HG03108 (cell line): ENCODE data around the gene CCR5AS.
"Not testable (repeated sequence)": the region's sequence is repeated elsewhere in the genome, so short reads cannot be mapped to it uniquely, and the experiment has no call there.

Experiments used
- ATAC-seq: cut with Tn5 transposase; IDR thresholded peaks from one replicate; pipeline ENCODE4 v1.9.1; 2021; ENCODE audit warnings: moderate library complexity; ENCODE audit not compliant: unreplicated experiment

CCR5AS gene

DNA sequence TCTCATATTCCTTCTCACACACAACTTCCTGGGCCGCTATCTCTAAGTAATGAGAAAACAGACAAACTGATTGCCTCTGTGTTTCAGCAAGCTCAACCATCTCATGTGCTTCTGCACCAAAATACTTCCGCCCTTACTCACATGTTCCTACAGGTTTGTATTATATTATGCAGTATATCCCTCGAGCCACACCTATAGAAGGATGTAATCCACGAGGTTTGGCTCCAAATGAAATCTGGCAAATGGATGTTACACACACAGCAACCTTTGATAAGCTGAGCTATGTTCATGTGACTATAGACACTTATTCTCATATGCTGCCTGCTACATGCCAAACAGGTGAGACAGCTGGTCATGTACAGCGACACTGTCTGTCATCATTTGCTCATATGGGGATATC is 22.8 kb upstream of the CCR5AS start:
- no peak for ATAC-seq

GRCh38 chr3:46429250-46429649 is 22.4 kb upstream of the CCR5AS start:
- no peak for ATAC-seq

GRCh38 chr3:46427916-46428833 is 21.3 kb upstream of the CCR5AS start:
- ATAC-seq: no peak

DNA sequence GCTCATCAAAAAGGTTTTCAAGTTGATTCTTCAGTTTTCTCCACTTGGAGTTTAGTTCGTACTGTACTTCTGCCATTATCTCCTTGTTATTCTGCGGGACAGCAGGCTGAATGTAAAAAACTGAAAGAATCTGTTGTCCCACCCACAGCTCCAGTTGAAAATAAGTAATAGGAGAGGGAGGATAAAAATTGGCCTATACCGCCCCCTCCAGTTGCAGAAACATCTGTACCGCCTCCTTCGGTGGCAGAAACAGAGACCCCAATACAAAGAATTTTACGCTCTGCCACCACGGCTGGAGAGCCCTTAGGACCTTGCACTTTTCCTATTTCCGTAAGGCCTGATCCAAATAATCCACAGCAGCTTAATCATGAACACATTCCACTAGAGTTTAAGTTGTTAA is 20.5 kb upstream of the CCR5AS start:
- not testable (repeated sequence) for ATAC-seq

- not testable (repeated sequence) for ATAC-seq
These were observed 19.6 kb upstream of the CCR5AS start for GRCh38 chr3:46426476-46426875.

- no peak for ATAC-seq
These were observed 16.7 kb upstream of the CCR5AS start for GRCh38 chr3:46423588-46423987.

DNA sequence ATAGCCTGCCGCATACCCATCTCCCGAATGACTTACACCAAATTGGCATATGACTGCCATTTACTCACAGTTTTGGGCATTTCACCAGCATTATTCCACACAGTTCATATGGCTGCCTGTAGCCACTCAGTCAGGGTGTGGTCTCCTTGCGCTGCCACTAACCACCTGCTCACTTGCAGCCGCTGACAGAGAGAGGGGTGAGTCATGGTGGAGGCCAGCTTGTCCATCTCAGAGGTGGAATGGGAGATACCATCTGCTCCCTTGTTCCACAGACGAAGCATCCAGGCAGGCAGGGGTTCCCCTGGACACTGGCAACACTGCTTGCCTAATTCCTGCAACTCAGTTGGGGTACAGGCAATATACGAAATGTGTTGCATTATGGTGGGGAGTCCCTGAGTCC is 15.8 kb upstream of the CCR5AS start:
- ATAC-seq: no peak

DNA sequence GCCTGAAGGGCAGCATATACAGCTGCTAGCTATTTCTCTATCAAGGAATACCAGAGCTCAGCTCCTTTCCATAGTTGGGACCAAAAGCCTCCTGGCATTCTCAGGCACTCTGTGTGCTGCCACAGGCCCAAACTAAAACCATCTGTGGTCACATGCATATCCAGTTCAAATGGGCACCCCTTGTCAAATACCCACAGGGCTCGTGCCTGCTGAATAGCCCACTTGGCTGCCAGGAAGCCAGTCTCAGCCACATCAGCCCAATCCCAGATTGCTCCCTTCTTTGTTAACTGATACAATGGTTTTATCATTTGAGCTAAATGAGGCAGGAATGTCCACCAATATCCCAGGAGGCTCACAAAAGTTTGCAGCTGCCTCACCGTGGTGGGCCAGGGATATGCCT is 14.1 kb upstream of the CCR5AS start:
- no peak for ATAC-seq

DNA sequence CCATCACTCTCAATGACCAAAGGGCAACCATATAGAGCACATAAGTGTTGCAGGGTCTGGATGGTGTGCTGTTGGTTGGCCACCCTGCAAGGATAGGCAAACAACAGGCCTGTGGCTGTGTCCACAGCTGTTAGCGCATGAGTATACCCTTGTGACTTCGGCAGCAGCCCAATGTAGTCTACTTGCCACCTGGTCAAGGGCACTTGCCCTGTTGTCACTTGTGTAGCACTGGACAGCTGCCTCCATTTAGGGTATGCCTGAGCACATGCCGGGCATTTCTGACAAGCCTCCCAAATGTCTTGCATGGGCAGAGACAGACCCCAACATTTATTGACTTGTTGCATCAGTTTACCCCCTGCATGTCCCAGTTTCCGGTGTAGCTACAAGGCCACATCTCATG is 12.9 kb upstream of the CCR5AS start:
- no peak for ATAC-seq

DNA sequence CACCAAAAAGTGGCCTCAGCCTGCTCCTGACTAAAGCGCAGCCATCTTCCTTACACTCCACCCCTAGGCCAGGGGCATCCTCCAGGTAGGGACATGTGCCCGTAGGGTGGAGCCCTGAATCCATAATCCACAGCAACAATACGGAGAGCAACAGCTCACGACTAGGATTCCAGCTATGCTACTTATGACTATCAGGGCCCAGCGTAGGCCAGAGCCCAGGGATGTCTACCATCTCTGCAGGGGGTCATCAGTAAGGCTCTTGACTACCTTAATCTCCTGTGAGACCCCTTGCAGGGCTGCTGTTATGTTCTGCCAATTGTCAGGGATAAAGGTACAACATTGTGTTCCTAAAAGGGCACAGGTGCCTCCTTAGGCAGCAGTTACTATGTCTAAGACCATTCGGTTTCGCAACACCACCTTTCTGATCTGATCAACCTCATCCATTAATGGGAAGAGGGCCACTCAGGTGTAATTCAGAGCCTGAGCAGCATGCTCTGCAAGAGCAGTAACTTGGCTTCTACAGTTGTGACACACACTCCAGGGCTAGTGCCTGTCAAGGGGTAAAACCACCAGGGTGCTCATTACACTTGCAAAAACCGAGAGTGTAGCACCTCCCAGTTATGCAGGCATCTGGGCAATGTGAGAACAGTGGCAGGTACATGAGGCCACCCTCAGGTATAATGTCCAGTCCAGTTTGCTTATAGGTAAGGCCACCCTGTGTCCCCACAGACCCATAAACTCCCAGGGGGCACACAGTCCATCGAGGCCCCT is 11.2 kb upstream of the CCR5AS start:
- ATAC-seq: no peak

GRCh38 chr3:46416811-46417510 is 10.1 kb upstream of the CCR5AS start:
- ATAC-seq: no peak

DNA sequence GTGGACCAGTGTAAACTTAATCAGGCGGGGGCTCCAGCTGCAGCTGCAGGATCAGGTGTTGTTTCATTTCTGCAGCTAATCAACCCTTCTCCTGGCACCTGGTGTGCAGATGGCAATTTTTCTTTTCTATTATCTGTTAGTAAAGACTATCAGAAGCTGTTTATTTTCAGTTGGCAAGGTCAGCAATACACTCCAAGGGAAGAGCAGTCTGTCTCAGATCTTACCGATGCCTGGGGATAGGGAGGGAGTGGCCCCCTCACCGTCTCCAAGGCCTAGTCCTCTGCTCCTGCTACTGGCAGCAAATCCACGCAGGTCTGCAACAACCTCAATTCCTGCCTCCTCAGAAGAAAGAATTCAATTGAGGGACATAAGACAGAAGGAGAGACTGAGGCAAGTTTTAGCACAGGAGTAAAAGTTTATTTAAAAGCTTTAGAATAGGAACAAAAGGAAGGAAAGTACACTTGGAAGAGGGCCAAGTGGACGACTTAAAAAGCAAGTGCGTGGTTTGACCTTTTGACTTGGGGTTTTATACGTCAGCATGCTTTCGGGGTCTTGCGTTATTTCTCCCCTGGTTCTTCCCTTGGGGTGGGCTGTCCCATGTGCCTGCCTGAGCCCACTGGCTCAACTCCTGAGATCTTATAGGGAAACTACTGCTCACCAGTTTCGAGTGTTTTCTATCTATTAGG is 9.4 kb upstream of the CCR5AS start:
- ATAC-seq: no peak

- no peak for ATAC-seq
These were observed 7.9 kb upstream of the CCR5AS start for GRCh38 chr3:46414739-46415138.

- ATAC-seq: no peak
These were observed 7.1 kb upstream of the CCR5AS start for GRCh38 chr3:46413951-46414350.

DNA sequence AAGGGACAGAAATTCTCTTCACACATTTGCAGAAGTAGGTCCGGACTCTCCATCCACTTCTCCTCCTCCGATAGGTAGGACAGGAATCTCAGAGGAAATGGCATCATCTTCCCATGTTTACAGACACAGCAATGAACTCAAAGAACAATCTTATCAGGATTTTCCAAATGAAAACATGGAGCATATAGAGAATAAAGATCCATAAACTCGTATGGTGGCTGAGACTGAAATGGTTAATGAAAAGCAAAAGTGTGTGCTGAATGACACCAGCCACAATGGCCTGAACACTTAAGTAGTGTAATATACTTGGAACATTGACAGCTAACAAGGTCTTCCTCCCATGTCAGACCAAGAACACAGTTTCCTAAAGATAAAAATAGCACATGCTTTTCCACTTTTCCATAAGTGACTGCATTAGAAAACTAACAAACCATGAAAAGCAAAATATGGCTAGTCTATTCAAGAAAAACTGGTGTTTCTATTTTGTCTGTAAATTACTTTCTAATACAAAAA is 6.0 kb upstream of the CCR5AS start:
- no peak for ATAC-seq

- ATAC-seq: no peak
These were observed 4.4 kb upstream of the CCR5AS start for GRCh38 chr3:46411271-46411670.

DNA sequence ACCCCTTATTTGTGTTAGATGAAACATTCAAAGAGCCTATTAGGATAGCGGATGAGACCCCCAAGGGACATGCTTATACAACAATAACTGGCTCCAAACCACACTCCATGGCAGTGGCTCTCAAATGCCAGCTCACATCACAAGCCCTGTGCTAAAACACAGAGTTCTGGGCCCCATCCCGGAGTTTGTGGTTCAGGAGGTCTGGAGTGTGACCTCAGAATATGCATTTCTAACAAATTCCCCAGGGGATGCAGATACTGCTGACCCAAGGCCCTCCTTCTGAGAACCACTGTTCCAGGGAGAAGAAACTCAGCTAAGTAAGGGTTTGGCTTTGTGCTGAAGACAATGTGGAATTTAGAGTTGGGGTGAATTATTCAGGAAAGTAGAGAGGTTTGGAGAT is 3.8 kb upstream of the CCR5AS start:
- ATAC-seq: no peak

DNA sequence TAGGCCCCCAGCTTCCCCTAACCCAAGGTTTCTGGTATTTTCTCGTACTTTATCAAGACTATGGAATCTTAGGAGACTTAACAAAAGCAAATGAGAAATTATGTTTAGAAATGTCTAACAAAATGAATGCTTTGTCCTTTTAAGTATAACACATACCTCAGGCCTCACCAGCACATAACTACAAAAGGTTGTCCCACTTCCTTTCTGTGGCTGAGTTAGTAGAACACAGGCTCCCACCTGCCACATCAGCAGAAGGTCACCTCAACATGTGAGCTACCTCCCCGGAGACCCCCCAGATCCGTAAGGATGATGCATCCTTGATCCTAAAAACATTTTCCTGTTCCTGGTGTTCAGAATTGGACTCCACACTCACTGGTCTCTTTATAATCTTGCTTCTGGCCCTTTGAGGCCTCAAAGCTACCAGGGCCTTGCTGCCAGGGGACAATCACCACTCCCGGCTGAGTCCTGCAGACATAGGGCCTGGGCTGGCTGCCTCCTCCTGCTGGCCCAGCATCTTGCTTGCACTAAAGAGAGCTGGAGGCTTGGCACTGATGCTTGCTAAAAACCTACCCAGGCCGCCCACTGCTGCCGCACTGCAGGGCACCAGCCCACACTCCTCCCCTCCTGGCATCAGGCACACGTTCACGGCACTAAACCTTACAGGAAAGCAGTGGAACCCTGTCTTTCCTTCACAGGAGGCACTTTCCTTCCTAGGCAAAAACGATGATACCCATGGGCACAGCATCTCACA is 3.0 kb upstream of the CCR5AS start:
- ATAC-seq: no peak

GRCh38 chr3:46408853-46409252 is 2.0 kb upstream of the CCR5AS start:
- ATAC-seq: no peak

DNA sequence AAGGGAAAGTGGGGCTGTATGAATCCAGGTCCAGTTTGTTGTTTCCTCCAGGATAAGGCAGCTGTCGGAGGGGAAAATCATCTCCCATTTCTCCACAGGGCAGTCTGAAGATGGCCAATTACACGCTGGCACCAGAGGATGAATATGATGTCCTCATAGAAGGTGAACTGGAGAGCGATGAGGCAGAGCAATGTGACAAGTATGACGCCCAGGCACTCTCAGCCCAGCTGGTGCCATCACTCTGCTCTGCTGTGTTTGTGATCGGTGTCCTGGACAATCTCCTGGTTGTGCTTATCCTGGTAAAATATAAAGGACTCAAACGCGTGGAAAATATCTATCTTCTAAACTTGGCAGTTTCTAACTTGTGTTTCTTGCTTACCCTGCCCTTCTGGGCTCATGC is 1.1 kb upstream of the CCR5AS start:
- no peak for ATAC-seq
